CD4-positive, alpha-beta T cell treated with Interleukin-2 at 100 ng/mL for 4 hours (primary cell): ENCODE data around the gene MELTF.

Source experiments
- DNase-seq: peaks from one replicate; pipeline ENCODE4 v3.0.0-alpha.2; 2020; ENCODE audit warnings: low spot score

The MELTF gene

GRCh38 chr3:197027151-197027895 is 2.3 kb downstream of the MELTF start:
- no peak for DNase-seq

- no peak for DNase-seq
Observed at GRCh38 chr3:197026481-197026866, 3.1 kb downstream of the MELTF start.

GRCh38 chr3:197025736-197026480 is 3.7 kb downstream of the MELTF start:
- DNase-seq, result no peak

- no peak for DNase-seq
Observed at GRCh38 chr3:197024881-197025735, 4.5 kb downstream of the MELTF start.

GRCh38 chr3:197023998-197024651 is 5.5 kb downstream of the MELTF start:
- DNase-seq, result no peak

- no peak for DNase-seq
Observed at GRCh38 chr3:197023241-197023997, 6.2 kb downstream of the MELTF start.

GRCh38 chr3:197022405-197023231 is 7.0 kb downstream of the MELTF start:
- DNase-seq, result no peak

GRCh38 chr3:197021729-197022404 is 7.8 kb downstream of the MELTF start:
- DNase-seq, result no peak

GRCh38 chr3:197021231-197021630 is 8.4 kb downstream of the MELTF start:
- no peak for DNase-seq

- DNase-seq, result no peak
Observed at GRCh38 chr3:197019535-197019934, 10.1 kb downstream of the MELTF start.

- no peak for DNase-seq
Observed at GRCh38 chr3:197019021-197019420, 10.6 kb downstream of the MELTF start.

- no peak for DNase-seq
Observed at GRCh38 chr3:197017003-197017402, 12.6 kb downstream of the MELTF start.

- DNase-seq, result no peak
Observed at GRCh38 chr3:197015790-197016736, 13.6 kb downstream of the MELTF start.

GRCh38 chr3:197014942-197015575 is 14.6 kb downstream of the MELTF start:
- DNase-seq, result no peak

- no peak for DNase-seq
Observed at GRCh38 chr3:197014024-197014423, 15.6 kb downstream of the MELTF start.

- DNase-seq, result no peak
Observed at GRCh38 chr3:197012540-197012883, 17.1 kb downstream of the MELTF start.

GRCh38 chr3:197011780-197012539 is 17.7 kb downstream of the MELTF start:
- no peak for DNase-seq
